ENCODE results near the gene GGA1.

Gene GGA1

GRCh38 chr22:37626144-37626543, 17.5 kb downstream of the GGA1 start:
- Histone ChIP-seq H3K9me3 (ENCODE audit: low read length) (no peaks in the 10 kb centered on the region), H3K36me3 (ENCODE audit: insufficient read depth, low read length) (peaks cover 47% of the 10 kb centered on the region; the same call in 1 of the 2 replicates), H3K27me3 (ENCODE audit: insufficient read depth, low read length) (no peaks in the 10 kb centered on the region), H3K4me3 (ENCODE audit: low read depth, low read length, poor library complexity, severe bottlenecking) (no peak overlapping the region), H3F3A (ENCODE audit: insufficient read depth, low read length) (no peaks in the 10 kb centered on the region), H3K4me1 (ENCODE audit: insufficient read depth, low read length, severe bottlenecking) (peaks cover 26% of the 10 kb centered on the region), H3K27ac (ENCODE audit: low read depth, low read length, poor library complexity, severe bottlenecking) (peak overlapping the region; percentile 78), H3K79me2 (ENCODE audit: insufficient read depth, low read length) (no peaks in the 10 kb centered on the region), H3K4me2 (ENCODE audit: low read length) (peak overlapping the region; percentile 39; the same call in 1 of the 2 replicates), H3K9ac (ENCODE audit: low read length) (no peak overlapping the region; the same call in 1 of the 2 replicates), H3K9me2 (ENCODE audit: low read depth, low read length) (no peaks in the 10 kb centered on the region), H4K20me1 (ENCODE audit: insufficient read depth, low read length) (no peaks in the 10 kb centered on the region), H2AFZ (ENCODE audit: low read length) (no peak overlapping the region)
- TF ChIP-seq EZH2 (IDR thresholded peaks at IDR 0.05; ENCODE audit: borderline replicate concordance, low read length) (no peak), CTCF (IDR thresholded peaks at IDR 0.05; ENCODE audit: low read length) (no peak)

- H3K27me3 ChIP-seq (ENCODE audit: insufficient read depth, low read length) = no peaks in the 10 kb centered on the region
- H3K4me3 ChIP-seq (ENCODE audit: low read depth, low read length, poor library complexity, severe bottlenecking) = no peak overlapping the region
- peak overlapping the region; percentile 78 for H3K27ac ChIP-seq (ENCODE audit: low read depth, low read length, poor library complexity, severe bottlenecking)
- no peaks in the 10 kb centered on the region for H3K9me3 ChIP-seq (ENCODE audit: low read length)
- no peaks in the 10 kb centered on the region for H3K9me2 ChIP-seq (ENCODE audit: low read depth, low read length)
- H4K20me1 ChIP-seq (ENCODE audit: insufficient read depth, low read length) = no peaks in the 10 kb centered on the region
- H3F3A ChIP-seq (ENCODE audit: insufficient read depth, low read length) = no peaks in the 10 kb centered on the region
- peak overlapping the region; percentile 39; the same call in 1 of the 2 replicates for H3K9ac ChIP-seq (ENCODE audit: low read length)
- peak overlapping the region; percentile 39; the same call in 1 of the 2 replicates for H3K4me2 ChIP-seq (ENCODE audit: low read length)
- peaks cover 26% of the 10 kb centered on the region for H3K4me1 ChIP-seq (ENCODE audit: insufficient read depth, low read length, severe bottlenecking)
- H3K36me3 ChIP-seq (ENCODE audit: insufficient read depth, low read length) = peaks cover 51% of the 10 kb centered on the region; the same call in 1 of the 2 replicates
- no peak overlapping the region for H2AFZ ChIP-seq (ENCODE audit: low read length)
- no peak for TF ChIP-seq EZH2 (IDR thresholded peaks at IDR 0.05; ENCODE audit: borderline replicate concordance, low read length)
- H3K79me2 ChIP-seq (ENCODE audit: insufficient read depth, low read length) = no peaks in the 10 kb centered on the region
Measured at GRCh38 chr22:37626556-37627075, 18.0 kb downstream of the GGA1 start.

GRCh38 chr22:37627121-37627520, 18.5 kb downstream of the GGA1 start:
- no peak overlapping the region for H2AFZ ChIP-seq (ENCODE audit: low read length)
- no peaks in the 10 kb centered on the region for H3F3A ChIP-seq (ENCODE audit: insufficient read depth, low read length)
- no peaks in the 10 kb centered on the region for H3K79me2 ChIP-seq (ENCODE audit: insufficient read depth, low read length)
- H3K4me1 ChIP-seq (ENCODE audit: insufficient read depth, low read length, severe bottlenecking) = peaks cover 26% of the 10 kb centered on the region
- peak overlapping the region; percentile 39; the same call in 1 of the 2 replicates for H3K9ac ChIP-seq (ENCODE audit: low read length)
- H3K4me2 ChIP-seq (ENCODE audit: low read length) = peak overlapping the region; percentile 39; the same call in 1 of the 2 replicates
- no peaks in the 10 kb centered on the region for H3K27me3 ChIP-seq (ENCODE audit: insufficient read depth, low read length)
- H4K20me1 ChIP-seq (ENCODE audit: insufficient read depth, low read length) = no peaks in the 10 kb centered on the region
- TF ChIP-seq EZH2 (IDR thresholded peaks at IDR 0.05; ENCODE audit: borderline replicate concordance, low read length) = no peak
- TF ChIP-seq CTCF (IDR thresholded peaks at IDR 0.05; ENCODE audit: low read length) = no peak
- peak overlapping the region; percentile 78 for H3K27ac ChIP-seq (ENCODE audit: low read depth, low read length, poor library complexity, severe bottlenecking)
- peaks cover 55% of the 10 kb centered on the region; the same call in 1 of the 2 replicates for H3K36me3 ChIP-seq (ENCODE audit: insufficient read depth, low read length)
- peak overlapping the region; percentile 1 for H3K4me3 ChIP-seq (ENCODE audit: low read depth, low read length, poor library complexity, severe bottlenecking)
- no peaks in the 10 kb centered on the region for H3K9me2 ChIP-seq (ENCODE audit: low read depth, low read length)
- no peaks in the 10 kb centered on the region for H3K9me3 ChIP-seq (ENCODE audit: low read length)

- Histone ChIP-seq H3F3A (ENCODE audit: insufficient read depth, low read length) (no peaks in the 10 kb centered on the region), H2AFZ (ENCODE audit: low read length) (no peak overlapping the region), H3K79me2 (ENCODE audit: insufficient read depth, low read length) (no peaks in the 10 kb centered on the region), H3K9ac (ENCODE audit: low read length) (peak overlapping the region; percentile 39; the same call in 1 of the 2 replicates), H3K4me3 (ENCODE audit: low read depth, low read length, poor library complexity, severe bottlenecking) (no peak overlapping the region), H3K27me3 (ENCODE audit: insufficient read depth, low read length) (no peaks in the 10 kb centered on the region), H3K27ac (ENCODE audit: low read depth, low read length, poor library complexity, severe bottlenecking) (peak overlapping the region; percentile 78), H3K4me2 (ENCODE audit: low read length) (peak overlapping the region; percentile 39; the same call in 1 of the 2 replicates), H3K4me1 (ENCODE audit: insufficient read depth, low read length, severe bottlenecking) (peaks cover 29% of the 10 kb centered on the region), H4K20me1 (ENCODE audit: insufficient read depth, low read length) (no peaks in the 10 kb centered on the region), H3K36me3 (ENCODE audit: insufficient read depth, low read length) (peaks cover 57% of the 10 kb centered on the region; the same call in 1 of the 2 replicates), H3K9me2 (ENCODE audit: low read depth, low read length) (no peaks in the 10 kb centered on the region), H3K9me3 (ENCODE audit: low read length) (no peaks in the 10 kb centered on the region)
- TF ChIP-seq EZH2 (IDR thresholded peaks at IDR 0.05; ENCODE audit: borderline replicate concordance, low read length) = no peak
- TF ChIP-seq CTCF (IDR thresholded peaks at IDR 0.05; ENCODE audit: low read length) = no peak
Measured at GRCh38 chr22:37627545-37627944, 18.9 kb downstream of the GGA1 start.

Data from OCI-LY1 (cell line).